ENCODE data around the gene BCR.

BCR gene

DNA sequence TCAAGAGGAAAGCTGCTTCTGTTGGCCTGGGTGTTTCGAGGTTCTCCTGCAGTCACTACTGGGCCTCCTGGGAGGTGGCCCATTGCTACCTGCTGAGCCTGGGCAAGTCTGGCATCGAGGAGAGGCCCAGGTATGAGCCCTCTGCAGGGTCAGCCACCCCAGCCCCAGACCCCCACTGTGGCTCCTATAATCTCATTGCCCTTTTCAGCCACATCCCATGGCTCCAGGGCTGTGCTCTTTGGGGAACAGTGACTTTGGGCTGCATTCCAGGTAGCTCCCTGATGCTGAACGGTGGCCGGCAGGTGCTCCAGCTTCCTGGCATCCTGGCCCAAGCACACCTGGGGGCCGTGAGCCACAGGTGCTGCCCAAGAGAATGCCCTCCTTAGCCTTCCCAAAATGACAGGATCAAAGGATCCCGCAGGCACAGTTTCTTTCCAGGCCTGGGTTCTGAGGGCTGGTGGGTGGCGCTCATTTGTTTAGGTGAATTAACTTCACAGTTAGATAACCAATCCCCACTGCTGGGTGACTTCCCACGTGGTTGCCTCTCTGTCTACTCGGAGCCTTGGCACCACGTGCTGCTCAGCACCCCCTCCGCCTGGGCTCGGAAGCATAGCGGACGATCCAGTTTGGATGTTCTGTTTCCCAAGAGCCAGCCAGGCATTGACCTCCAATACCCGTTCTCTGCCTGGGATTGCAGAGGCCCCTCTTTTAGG, 97.4 kb downstream of the BCR start:
- ATAC-seq = no peak
- no peak for DNase-seq

DNA sequence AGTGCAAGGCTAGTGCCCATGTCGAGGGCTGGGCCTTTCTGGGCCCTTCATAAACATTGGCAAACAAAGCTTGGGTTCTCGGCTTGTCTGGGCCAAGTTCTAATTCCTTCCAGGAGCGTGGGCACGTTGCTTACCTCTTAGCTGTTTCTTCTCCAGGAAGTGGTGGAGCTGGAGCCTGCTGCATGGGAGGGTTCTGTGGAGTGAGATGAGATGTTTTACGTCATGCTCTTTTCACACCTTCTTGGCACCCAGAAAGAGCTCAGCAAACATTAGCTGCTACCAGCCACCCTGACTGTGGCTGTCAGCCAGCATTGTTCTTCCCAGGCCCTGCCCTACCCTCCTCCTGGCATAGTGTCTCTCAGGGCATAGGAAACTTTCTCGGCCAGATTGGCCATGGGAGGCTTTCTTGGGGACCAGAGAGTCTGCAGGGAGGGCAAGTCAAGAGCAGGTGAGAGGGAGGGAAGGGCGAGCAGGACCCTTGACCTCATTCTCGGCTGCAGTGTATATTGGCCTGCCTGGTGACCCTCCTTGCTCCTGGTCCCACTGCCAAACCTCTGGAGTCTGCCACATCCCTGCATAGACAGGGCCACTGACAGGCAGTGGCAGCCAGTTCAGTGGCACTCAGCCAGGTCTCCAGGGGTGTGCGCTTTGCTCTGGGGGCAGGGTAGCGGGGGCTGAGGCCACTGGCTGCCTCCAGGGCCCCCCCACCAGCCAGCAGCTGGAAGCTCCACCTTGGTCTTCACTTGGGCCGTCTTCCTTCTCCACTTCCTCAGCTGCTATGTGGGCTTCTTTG, 98.8 kb downstream of the BCR start:
- ATAC-seq = no peak
- no peak for DNase-seq

DNA sequence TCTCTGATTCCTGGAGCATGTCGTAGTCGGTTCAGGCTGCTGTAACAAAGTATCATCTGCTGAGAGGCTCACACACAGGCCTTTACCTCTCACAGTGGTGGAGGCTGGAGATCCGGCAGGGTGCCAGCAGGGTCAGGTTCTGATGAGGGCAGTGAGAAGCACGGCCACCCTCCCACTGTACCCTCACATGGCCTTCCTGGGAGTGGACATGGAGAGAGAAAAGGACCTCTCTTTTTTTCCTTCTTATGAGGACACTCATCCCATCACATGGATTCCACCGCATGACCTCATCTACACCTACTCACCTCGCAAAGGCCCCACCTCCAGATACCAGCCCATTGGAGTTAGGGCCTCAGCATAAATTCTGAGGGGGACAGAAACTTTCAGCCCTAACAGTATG, 99.5 kb downstream of the BCR start:
- ATAC-seq = no peak
- DNase-seq = no peak

DNA sequence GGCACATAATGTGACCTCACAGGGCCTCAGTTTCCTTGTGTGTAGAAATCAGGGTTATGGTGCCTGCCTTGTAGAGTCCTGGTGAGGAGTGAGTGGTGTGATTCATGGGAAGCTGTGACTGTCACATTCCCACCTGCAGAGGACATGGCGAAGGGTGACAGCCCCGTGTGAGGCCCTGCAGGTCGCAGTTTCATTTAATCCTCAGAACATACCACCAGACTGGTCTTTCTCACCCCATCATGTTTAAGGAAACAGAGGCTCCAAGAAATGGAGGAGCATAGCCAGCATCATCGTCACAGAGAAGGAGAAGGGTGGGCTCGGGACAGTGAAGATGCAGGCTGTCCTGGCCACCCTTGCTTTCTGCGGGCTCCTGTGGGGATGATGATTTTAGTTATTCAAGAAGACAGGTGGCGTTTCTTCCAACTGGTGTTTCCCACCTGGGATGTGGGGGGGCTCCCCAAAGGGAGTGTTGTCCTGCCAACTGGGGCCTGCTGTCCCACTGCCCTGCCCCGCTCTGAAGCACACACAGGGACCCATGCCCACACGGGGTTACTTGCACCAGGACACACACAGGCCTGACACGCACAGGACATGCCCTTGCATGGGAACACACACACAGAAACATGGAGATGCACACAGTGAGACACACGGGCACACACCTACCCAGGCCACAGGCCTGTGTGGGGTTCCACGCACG, 100.2 kb downstream of the BCR start:
- ATAC-seq (no peak), DNase-seq (no peak)

DNA sequence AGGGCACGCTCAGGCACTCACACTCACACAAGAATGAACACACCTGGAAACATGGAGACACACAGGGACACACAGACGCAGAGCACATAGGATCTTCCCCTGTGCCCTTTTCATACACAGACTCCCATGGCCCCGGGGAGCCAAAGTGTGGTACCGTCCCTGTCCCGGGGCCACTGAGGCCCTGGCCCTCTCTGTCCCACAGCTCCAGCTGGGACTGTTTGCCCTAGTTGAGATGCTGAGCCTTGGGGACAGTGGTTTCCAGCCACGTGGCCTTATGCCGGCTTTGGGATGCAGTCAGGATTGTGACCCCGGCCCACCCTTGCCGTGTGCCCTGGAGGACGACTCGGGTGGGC, 100.7 kb downstream of the BCR start:
- DNase-seq (no peak), ATAC-seq (no peak)

GRCh38 chr22:23281406-23282088, 101.2 kb downstream of the BCR start:
- DNase-seq (peak; percentile 88), ATAC-seq (peak; percentile 80)

DNA sequence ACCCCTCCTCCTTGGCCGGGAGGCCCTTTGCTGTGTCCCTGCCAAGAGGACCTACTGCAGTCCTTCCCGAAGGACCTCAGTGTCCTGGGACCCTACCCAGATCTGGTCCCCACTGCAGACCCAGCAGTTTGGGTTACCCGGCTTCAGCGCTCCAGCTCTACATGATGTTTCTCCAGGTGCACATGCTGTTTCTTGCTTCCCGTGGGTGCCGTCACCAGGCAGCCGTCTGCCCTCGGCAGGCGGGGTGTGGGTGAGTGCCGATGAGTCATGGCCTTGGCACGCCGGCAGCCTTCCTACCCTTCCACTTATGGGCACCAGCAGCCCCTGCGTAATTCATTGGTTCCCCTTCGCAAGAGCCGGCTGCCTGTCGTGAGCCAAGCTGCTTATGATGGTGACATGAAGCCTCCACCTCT, 101.8 kb downstream of the BCR start:
- DNase-seq (no peak), ATAC-seq (no peak)

DNA sequence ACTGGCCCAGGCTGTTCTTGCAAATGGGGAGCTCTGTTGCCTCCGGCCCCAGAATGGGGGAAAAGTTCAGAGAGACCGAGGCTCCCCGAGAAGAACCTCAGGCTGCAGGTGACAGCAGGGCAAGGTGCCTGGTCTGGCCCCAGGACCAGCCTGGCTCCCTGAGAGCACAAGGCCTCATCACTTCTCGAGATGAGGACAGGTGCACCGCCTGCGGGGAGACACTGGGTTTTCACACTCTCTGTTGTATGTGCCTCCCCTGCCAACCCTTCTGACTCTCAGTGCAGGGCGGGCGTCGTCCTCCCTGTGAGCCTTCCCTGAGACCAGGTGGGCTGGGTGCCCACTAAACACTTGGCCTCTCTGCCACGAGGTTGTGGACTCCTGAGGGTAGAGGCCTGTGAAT, 102.2 kb downstream of the BCR start:
- ATAC-seq = no peak
- no peak for DNase-seq

DNA sequence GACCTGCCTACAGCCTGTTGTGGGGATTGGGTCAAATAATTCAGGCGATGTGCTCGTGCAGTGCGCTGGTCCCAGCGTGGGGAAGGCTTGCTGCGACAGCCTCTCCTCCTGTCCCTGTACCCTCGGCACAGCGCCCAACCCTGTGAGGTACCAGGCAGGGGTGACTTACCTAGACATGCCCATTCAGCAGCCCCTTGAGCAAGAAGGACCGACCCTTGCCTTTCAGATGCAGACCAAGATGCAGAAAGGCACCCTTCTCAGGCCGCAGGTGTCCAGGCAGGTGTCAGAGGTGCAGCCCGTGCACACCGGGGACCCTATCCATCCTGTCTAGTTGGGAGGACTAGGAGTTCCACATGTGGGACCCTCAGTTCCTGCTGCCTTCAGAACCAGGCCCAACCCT, 102.7 kb downstream of the BCR start:
- no peak for ATAC-seq

DNA sequence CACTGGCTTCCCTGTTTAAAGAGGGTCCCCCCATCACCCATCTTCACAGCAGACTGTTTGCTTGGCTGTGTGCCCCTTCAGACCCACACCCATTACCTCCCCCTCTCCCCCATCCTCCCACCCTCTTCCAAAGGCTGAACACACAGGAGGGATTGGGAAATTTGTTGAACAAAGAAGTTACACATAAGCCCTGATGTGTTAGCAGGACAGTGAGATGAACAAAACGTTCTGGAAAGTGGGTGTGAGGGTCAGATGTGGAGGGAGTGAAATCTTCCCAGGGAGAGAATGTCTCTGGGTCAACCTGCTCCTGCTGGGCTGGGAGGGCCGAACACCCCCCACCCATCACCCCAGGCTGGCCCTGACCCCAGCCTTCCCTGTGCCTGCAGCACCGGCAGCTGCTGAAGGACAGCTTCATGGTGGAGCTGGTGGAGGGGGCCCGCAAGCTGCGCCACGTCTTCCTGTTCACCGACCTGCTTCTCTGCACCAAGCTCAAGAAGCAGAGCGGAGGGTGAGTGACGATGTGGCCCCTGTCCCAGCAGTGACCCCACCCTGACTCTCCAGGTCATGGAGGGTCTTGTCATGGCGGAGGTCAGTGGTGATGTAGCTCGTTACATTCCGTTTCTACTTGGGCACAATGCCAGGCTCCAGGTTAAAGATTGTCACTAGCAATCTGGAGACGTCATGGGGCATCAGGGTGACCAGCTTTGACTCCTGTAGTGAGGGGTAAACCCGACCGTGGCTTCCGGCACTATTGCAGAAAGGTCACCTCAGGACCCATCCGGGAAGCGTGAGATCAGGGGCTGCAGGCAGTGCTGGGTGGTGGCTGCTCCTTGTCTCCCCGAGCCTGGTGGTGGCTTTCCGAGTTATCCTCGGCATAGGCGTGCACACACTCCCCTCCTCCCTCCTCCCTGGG, 103.5 kb downstream of the BCR start:
- ATAC-seq (no peak), DNase-seq (no peak)

More for the DNA sequence above, 102.7 kb downstream of the BCR start:
- DNase-seq = no peak

- ATAC-seq (no peak), DNase-seq (no peak)
Measured at GRCh38 chr22:23284504-23285033, 104.3 kb downstream of the BCR start.

GRCh38 chr22:23285236-23285635, 104.9 kb downstream of the BCR start:
- no peak for DNase-seq
- ATAC-seq = no peak

DNA sequence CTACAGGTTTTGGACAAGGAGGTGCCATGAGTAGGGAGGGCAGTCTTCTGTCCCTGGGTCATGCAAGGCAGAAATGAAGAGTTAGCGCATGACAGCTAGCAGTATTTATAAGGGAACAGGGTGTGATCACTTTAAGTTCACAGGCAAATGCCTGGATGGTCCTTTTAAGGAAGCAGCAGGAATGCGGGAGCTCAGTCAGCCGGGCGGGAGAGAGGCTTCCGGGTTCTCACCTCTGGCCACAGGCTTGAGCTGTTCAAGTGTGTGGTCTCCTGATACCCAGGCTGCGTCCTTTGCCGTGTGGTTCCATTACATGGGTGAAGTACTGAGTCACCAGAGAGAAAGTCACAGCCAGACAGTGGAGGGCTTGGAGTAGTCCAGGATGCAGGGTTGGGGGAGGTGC, 105.4 kb downstream of the BCR start:
- ATAC-seq = no peak
- no peak for DNase-seq

DNA sequence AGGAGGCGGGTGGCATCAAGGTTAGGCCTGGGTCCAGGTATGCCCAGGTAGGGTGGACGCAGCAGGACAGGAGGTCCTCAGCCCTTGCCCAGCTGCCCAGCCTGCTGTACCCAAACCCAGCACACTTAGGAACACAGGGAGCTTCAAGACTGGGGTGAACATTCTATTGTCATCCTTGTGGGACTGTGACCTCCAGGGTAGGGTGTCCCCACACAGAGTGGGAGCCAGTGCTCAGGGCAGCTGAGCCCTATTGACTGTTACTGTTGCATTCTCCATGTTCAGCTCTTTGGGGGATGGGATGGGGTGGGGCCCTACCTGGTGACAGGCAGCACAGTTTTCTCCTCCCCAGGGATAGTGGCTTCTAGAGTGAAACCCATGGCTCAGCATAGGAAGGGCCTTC, 106.0 kb downstream of the BCR start:
- ATAC-seq = no peak
- no peak for DNase-seq

DNA sequence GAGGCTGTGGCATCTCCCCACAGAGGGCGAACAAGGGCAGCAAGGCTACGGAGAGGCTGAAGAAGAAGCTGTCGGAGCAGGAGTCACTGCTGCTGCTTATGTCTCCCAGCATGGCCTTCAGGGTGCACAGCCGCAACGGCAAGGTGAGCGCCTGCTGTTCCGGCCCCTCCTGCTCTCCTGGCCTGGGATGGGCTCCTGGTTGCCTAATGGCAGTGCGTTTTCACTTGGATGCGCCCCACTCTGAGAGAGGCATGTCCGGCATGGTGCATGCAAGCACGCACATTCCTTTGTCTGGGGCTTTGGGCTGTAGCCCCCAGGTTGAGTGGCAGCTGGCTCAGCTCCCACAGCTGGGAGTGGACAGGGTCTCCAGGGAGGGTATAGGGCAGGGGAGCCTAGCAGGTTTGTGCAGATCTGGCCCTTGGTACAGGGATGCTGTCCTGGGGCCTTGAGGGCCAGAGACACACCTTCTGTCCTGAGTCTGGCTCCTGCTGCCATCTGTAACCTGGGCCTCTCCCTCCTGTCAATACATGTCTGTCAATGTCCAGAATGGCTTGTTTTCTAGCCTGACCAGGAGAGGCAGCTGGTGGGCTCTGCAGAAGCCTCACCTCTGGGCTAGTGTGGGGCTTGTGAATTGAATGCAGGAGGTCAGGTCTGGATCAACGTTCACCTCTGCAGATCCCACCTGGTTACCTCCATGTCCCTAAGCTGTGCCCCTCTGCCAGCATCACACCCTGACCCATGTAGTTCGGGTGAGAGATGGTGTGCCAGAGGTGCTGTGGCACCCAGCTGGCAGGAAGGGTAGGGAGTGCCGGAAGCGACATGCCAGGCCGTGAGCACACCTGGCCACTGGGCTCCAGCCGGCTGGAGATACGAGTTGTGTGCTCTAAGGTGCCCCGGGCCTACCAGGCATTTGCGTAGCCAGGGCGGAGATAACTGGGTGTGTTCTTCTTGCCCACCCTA, 107.1 kb downstream of the BCR start:
- DNase-seq (no peak), ATAC-seq (no peak)

DNA sequence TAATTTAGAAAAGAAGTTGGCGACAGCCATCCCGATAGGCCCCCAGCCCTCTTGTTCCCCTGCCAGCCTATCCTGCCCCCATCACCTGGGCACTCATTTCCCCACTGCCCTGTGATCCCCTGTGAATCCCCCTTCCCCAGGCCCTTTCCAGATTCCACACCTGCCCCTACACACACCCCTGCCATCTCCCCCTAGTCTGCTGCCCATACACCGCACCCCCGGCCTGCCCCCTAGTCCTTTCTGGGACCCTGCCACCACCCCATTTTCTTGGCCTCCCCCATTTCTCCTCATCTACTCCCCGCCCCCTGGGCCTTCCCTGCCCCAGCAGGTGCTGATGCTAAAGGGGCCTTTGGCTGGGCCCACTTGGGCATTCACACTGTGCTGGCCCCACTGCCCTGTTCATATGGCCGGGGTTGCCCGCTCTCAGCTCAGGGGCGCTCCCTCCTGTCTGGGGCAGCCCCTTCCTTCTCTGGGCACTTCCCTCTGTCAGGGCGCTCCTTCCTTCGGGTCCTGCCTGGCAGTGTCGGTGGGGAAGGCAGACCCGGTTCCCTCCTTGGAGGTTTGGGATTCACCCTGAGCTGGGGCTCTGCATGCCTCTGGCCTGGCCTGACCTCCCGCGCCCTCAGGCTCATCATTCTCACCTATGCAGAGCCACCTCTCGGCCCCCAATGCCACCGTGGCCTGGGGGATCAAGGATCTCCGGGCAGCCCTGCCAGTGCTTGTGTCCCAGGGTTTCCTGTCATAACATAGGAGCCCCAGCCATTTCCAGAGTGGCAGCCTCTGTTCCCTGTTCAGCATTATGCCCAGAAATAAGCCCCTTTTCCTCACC, 108.2 kb downstream of the BCR start:
- DNase-seq (no peak), ATAC-seq (no peak)

DNA sequence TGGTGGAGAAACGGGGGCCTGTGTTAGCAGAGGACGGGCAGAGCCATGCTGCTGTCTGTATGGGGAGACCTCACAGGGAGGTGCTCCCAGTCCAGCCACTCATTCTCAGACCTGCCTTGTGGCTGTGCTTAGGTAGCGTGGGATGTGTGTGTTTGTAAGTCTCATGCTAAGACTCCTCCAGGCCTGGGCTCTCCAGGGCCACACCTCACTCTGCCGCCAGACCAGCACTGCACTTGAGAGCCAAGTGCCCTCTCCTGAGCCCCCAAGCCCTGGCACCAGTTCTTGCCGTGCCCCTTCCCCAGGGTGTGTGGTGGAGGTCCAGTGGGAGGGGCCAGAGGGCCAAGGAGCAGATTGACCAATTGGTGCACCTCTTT, 108.8 kb downstream of the BCR start:
- no peak for ATAC-seq
- no peak for DNase-seq

- ATAC-seq (peak; percentile 48), DNase-seq (peak; percentile 70)
Measured at GRCh38 chr22:23289851-23290724, 109.8 kb downstream of the BCR start.

Data from stimulated activated naive CD8-positive, alpha-beta T cell treated with anti-CD3 and anti-CD28 coated beads, Interleukin-15, Interleukin-2, amounts not matched to agents 100 U/mL and 50 U/mL, for 24 hours (primary cell).